ENCODE results near the gene PEMT.

PEMT gene

DNA sequence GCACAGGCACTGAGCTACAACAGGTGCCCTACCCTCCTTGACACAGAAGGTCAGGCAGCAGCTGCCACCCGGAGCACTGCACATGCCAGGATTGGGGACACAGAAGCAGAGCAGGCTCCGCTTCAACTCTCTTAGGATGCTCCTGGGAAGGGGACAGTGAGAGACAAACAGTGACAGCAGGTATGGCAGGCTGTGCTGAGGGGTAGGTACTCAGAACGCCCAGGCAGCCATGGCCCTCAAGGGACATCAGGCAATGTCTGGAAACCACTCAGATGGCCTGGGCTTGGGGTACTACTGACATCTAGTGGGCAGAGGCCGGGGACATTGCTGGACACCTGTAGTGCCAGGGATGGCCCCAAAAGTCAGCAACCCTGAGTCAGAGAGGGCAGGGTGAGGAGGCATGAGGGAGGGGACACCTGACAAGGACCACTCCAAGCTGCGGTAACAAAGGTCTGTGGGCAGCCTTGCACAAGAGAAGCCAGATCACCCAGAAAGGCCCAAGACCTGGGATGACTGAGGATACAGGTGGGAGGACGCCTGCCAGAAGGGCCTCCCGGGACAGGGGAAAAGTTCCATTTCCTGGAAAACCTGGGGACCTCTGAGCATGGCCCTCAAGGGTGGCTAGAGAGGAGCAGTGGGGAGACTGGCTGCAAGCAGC is 21.2 kb downstream of the PEMT start:
- H3K27ac ChIP-seq (ENCODE audit: low read depth, low read length) = no peak overlapping the region
- H3K9me3 ChIP-seq (ENCODE audit: insufficient read depth, low read length) = no peaks in the 10 kb centered on the region
- no peak overlapping the region for H2AFZ ChIP-seq (ENCODE audit: low read depth, low read length, severe bottlenecking)
- no peak overlapping the region for H3K9ac ChIP-seq (ENCODE audit: low read length)
- H3F3A ChIP-seq (ENCODE audit: insufficient read depth) = no peaks in the 10 kb centered on the region
- no peak for TF ChIP-seq EZH2phosphoT487 (conservative IDR thresholded peaks at IDR 0.05; ENCODE audit: low read length)
- TF ChIP-seq, protein P1, sequence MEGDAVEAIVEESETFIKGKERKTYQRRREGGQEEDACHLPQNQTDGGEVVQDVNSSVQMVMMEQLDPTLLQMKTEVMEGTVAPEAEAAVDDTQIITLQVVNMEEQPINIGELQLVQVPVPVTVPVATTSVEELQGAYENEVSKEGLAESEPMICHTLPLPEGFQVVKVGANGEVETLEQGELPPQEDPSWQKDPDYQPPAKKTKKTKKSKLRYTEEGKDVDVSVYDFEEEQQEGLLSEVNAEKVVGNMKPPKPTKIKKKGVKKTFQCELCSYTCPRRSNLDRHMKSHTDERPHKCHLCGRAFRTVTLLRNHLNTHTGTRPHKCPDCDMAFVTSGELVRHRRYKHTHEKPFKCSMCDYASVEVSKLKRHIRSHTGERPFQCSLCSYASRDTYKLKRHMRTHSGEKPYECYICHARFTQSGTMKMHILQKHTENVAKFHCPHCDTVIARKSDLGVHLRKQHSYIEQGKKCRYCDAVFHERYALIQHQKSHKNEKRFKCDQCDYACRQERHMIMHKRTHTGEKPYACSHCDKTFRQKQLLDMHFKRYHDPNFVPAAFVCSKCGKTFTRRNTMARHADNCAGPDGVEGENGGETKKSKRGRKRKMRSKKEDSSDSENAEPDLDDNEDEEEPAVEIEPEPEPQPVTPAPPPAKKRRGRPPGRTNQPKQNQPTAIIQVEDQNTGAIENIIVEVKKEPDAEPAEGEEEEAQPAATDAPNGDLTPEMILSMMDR (IDR thresholded peaks at IDR 0.05; ENCODE audit: insufficient read depth, low read length, poor library complexity, severe bottlenecking) = no peak
- no peaks in the 10 kb centered on the region for H3K36me3 ChIP-seq (ENCODE audit: low read length)
- H4K20me1 ChIP-seq (ENCODE audit: low read depth, low read length) = no peaks in the 10 kb centered on the region; the same call in 1 of the 2 replicates
- no peak overlapping the region for H3K4me2 ChIP-seq (ENCODE audit: low read depth, low read length, poor library complexity, severe bottlenecking)
- H3K9me2 ChIP-seq (replicated peaks; ENCODE audit: insufficient read depth, low read length) = no peaks in the 10 kb centered on the region
- no peak overlapping the region for H3K4me3 ChIP-seq (ENCODE audit: insufficient read depth, low read length, poor library complexity, severe bottlenecking)
- no peaks in the 10 kb centered on the region for H3K27me3 ChIP-seq (ENCODE audit: low read length)
- no peaks in the 10 kb centered on the region for H3K79me2 ChIP-seq (ENCODE audit: insufficient read depth, low read length)

DNA sequence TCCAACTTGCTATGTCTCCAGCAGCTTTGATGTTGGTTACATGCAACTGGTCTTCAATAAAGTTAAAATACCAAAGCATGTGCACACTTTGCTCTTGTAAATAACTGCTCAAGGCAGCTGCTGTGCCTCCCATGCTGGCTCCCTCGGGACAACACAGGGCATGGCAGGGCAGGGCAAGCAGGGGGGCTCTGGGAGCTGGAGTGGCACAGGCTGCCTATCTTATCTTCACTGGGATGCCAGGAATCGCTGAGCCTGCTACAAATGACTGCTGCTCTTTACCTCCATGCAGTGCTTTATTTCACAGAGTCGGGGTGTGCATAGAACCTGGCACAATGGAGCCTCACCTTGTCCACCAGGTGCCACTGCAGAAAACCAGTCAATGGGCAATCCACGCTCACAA is 21.8 kb downstream of the PEMT start:
- Histone ChIP-seq H2AFZ (ENCODE audit: low read depth, low read length, severe bottlenecking) (no peak overlapping the region), H3F3A (ENCODE audit: insufficient read depth) (no peaks in the 10 kb centered on the region), H3K27ac (ENCODE audit: low read depth, low read length) (no peak overlapping the region), H3K9me2 (replicated peaks; ENCODE audit: insufficient read depth, low read length) (no peaks in the 10 kb centered on the region), H4K20me1 (ENCODE audit: low read depth, low read length) (no peaks in the 10 kb centered on the region; the same call in 1 of the 2 replicates), H3K9ac (ENCODE audit: low read length) (no peak overlapping the region), H3K36me3 (ENCODE audit: low read length) (no peaks in the 10 kb centered on the region), H3K27me3 (ENCODE audit: low read length) (no peaks in the 10 kb centered on the region), H3K79me2 (ENCODE audit: insufficient read depth, low read length) (no peaks in the 10 kb centered on the region), H3K4me2 (ENCODE audit: low read depth, low read length, poor library complexity, severe bottlenecking) (no peak overlapping the region), H3K9me3 (ENCODE audit: insufficient read depth, low read length) (no peaks in the 10 kb centered on the region), H3K4me3 (ENCODE audit: insufficient read depth, low read length, poor library complexity, severe bottlenecking) (no peak overlapping the region)
- TF ChIP-seq, protein P1 (IDR thresholded peaks at IDR 0.05; ENCODE audit: insufficient read depth, low read length, poor library complexity, severe bottlenecking) = no peak

DNA sequence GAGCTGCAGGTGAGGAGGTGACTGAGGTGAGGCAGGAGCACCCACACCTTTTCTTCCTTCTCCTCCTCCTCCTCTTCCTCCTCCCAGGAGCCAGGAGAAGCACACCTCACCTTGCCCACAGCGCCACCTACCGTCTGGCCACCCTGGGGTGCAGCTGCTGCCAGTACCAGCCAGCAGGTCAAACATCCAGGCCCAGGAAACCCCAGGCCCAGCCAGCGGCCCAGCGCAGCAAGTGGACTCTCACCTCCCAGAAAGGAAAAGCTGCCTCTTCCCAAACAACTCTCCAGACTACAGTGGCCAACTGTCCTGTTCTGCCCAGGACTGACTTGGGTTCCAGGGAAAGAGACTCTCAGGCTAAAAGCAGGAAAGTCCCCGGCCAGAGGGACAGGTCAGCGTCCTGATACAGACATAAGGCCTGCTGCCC is 22.7 kb downstream of the PEMT start:
- Histone ChIP-seq H3K27me3 (ENCODE audit: low read length) (no peaks in the 10 kb centered on the region), H3K9me2 (replicated peaks; ENCODE audit: insufficient read depth, low read length) (no peaks in the 10 kb centered on the region), H3K27ac (ENCODE audit: low read depth, low read length) (no peak overlapping the region), H3K4me3 (ENCODE audit: insufficient read depth, low read length, poor library complexity, severe bottlenecking) (no peak overlapping the region), H3K9ac (ENCODE audit: low read length) (no peak overlapping the region), H4K20me1 (ENCODE audit: low read depth, low read length) (no peaks in the 10 kb centered on the region; the same call in 1 of the 2 replicates), H3K36me3 (ENCODE audit: low read length) (no peaks in the 10 kb centered on the region), H3F3A (ENCODE audit: insufficient read depth) (no peaks in the 10 kb centered on the region), H3K9me3 (ENCODE audit: insufficient read depth, low read length) (no peaks in the 10 kb centered on the region), H3K4me2 (ENCODE audit: low read depth, low read length, poor library complexity, severe bottlenecking) (no peak overlapping the region), H3K79me2 (ENCODE audit: insufficient read depth, low read length) (no peaks in the 10 kb centered on the region), H2AFZ (ENCODE audit: low read depth, low read length, severe bottlenecking) (no peak overlapping the region)
- TF ChIP-seq, protein P1 (IDR thresholded peaks at IDR 0.05; ENCODE audit: insufficient read depth, low read length, poor library complexity, severe bottlenecking) = peak; percentile 45
- TF ChIP-seq EZH2phosphoT487 (conservative IDR thresholded peaks at IDR 0.05; ENCODE audit: low read length) = no peak

Measured in SU-DHL-6 (cell line).